ENCODE data around the gene DIP2B.
"Not testable (repeated sequence)": the region's sequence is repeated elsewhere in the genome, so short reads cannot be mapped to it uniquely, and the experiment has no call there.

The DIP2B gene

DNA sequence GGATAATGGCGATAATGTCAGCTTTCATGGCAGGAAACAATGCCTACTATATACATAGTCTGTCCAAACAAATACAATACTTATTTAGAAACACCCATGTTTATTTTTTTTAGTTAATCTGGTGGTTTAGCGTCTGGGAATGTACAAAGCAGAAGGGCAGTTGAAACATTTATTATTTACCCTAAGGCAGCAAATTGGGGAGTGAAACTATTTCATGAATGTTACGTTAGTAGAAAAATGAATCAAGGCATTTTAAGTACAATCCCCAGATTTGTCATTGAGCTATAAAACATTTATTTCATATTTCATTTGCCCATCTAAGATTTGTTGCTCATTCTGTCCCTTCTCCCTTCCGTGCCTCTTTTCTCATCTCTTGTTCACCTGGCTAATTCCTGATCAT, 172.0 kb downstream of the DIP2B start:
- DNase-seq (ENCODE audit: low read depth, low spot score): no peak

DNA sequence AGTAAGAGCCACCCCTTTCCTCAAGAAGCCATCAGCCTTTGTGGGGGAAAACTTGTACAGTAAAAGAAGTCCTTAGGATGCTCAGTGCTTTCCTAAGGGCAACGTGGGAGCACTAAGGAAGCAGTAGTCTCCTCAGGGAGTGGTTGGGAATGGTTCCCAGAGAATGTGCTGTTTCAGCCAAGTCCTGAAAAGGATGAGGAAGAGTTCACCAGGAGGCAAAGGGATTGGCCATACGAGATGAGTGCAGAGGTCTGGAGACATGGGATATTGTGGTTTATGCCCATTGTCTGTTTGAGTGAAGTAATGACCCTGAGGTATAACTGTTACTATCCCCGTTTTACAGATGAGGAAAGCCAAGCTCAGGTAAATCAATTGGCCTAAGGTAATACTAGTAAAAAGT, 173.1 kb downstream of the DIP2B start:
- DNase-seq (ENCODE audit: low read depth, low spot score): no peak

DNA sequence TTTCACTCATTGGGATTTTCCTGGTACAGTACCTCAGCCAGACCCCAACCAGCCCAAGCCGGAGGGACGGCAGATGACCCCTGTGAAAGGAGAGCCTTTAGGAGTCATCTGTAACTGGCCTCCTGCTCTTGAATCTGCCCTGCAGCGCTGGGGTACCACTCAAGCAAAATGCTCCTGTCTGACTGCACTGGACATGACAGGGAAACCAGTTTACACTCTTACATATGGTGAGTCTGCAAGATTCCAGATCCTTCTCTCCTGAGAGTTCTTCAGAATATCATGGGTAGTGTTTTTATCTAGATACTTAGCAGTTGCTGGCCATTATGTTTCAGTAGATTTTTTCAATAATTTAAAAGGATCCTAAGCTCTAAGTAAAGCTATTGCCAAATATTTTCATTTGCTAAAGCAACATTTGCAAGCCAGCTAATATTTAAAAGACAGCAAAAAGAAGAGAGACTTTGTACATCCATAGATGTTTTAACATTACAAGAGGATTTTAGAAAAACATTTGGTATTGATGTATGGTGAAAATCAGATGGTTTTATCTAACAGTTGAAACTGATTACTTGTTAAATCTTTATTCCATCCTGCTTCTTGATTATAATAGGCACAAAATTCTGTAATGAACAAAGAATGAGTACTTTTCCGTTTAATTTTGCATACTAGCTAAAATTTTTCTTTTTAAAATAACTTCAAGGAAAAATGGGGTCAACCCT, 174.0 kb downstream of the DIP2B start:
- DNase-seq (ENCODE audit: low read depth, low spot score): no peak

DNA sequence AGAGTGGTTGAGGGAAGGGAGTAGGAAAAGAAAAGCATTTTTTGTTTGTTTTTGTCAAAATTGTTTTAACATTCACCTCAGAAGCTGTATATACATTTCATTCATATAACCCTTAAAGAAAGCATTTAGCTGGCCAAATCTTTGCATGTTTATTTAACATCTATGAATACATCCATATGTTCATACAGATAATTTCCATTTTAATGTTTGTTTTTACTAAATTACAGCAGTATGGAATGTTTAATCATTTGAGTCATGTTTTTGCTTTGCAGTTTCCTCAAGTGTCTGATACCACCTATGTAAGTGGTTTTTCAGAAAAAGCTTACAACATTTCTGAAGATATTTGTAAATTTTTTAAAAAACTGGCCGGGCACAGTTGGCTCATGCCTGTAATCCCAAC, 174.8 kb downstream of the DIP2B start:
- DNase-seq (ENCODE audit: low read depth, low spot score): no peak

DNA sequence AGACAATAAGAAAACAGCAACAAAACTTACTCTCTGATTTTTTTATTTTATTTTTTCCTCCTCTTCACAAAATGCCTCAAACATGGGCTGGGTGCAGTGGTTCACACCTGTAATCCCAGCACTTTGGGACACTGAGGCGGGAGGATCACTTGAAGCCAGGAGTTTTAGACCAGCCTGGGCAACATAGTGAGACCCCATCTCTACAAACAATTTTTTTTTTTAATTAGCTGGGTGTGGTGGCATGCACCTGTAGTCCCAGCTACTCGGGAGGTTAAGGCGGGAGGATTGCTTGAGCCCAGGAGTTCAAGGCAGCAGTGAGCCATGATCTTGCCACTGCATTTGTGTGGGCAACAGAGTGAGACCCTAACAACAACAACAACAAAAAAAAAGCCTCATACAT, 176.3 kb downstream of the DIP2B start:
- DNase-seq (ENCODE audit: low read depth, low spot score): not testable (repeated sequence)

DNA sequence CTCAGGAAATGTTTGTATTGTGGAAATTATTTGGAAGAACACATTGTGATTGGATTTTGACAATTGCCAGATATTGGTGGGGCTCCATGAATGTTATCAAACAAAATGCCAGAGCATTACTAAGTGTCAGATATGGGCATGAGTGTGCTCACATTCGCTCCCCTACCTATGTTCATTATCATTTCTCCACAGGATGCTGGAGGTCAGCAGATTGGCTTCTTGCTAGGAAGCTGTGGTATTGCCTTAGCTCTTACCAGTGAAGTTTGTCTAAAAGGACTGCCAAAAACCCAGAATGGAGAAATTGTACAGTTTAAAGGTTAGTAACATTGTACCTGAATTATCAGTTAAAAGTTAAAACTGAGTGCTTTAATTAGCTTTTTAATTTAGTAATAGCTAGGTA, 180.9 kb downstream of the DIP2B start:
- no peak for DNase-seq (ENCODE audit: low read depth, low spot score)

DNA sequence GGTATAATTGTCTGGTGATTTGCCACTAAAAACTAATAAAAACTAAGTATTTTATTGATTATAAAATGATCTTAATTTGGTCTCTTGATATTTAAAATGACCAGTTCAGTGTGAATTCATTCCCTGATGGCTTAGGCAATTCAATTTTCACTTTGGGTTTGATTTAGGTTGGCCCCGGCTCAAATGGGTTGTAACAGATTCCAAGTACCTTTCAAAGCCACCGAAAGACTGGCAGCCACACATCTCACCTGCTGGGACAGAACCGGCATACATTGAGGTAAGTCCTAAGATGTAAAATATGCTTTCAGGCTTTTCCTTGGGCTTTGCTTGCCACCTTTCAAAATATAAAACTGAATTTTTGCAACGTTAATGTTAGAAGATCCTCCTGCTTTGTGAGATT, 181.6 kb downstream of the DIP2B start:
- DNase-seq (ENCODE audit: low read depth, low spot score): no peak

DNA sequence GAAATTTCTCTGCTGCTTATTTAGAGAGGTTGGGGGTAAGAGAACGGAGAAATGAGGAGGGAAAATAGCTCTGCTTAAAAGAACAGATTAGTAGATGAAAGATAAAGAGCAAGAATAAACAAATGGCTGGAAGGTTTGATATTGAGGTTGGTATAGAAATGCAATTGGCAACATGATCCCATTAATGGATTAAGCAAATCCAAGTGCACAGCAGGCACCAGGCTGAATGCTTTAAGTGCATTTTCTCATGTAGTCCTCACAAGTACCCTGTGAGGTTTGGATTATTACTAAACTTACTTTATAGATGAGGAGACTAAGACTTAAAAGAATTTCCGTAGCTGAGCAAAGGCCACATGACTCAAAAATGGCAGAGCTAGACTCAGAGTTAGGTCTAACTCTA, 182.2 kb downstream of the DIP2B start:
- DNase-seq (ENCODE audit: low read depth, low spot score): no peak

DNA sequence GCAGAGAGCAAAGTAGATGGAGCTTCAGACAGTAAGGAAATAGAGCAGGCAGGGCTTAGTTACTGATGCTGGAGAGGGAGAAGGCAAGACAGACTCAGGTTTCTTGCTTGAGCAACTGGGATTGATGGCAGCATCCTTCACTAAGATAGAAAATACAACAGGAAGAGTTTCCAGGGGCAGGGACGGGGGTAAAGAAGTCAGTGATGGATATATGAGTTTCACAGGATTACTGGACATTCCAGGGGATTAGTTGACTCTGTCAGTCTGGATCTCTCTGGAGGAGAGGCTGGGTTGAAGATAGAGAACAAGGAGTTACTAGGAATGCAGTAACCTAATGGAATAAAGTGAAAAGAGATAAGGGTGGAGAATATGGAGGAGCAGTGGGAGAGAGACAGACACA, 184.7 kb downstream of the DIP2B start:
- no peak for DNase-seq (ENCODE audit: low read depth, low spot score)

DNA sequence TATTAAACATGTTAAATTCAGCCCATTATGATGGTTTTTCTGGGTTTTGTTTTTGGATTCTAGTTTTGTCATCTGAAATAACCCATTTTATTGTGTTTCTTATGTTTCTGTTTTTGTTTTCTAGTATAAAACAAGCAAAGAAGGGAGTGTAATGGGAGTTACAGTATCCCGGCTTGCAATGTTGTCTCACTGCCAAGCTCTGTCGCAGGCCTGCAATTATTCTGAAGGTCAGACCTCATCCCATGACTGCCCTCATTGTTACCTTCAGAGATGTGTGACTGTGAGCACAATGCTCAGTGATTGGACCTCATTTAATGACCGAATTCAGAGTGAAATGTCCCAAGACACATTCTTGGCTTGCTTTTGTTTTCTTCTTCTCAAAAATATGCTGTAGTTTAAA, 186.1 kb downstream of the DIP2B start:
- DNase-seq (ENCODE audit: low read depth, low spot score): no peak

DNA sequence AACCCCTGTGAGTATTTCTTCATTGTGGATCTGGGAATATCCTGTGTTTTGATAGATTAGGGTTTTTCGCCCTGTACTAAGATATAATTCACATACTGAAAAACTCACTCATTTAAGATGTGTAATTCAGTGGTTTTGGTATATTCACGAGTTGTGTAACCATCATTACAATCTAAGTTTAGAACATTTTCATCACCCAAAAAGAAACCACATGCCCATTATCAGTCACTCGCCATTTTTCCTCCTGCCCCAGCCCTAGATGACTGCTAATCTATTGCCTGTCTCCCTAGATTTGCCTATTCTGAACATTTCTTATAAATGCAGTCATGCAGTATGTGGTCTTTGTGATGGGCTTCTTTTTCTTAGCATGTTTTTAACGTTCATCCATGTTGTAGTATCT, 191.2 kb downstream of the DIP2B start:
- no peak for DNase-seq (ENCODE audit: low read depth, low spot score)

DNA sequence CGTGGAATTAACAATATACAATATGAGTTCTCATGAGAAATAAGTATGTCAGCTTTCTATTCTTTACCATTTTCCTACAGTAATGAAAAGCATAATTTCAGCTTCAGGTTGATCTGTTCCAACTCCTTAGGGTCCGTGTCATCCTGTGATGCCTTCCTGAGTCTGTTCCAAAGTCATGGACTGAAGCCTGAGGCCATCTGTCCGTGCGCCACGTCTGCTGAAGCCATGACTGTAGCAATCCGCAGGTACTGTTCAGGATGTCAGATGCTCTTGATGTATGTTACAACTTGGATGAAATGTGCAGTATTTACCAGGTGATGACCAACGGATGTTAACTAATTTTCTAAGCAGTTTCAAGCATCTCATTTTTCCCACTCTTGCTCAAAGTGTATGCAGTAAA, 192.1 kb downstream of the DIP2B start:
- DNase-seq (ENCODE audit: low read depth, low spot score): no peak

DNA sequence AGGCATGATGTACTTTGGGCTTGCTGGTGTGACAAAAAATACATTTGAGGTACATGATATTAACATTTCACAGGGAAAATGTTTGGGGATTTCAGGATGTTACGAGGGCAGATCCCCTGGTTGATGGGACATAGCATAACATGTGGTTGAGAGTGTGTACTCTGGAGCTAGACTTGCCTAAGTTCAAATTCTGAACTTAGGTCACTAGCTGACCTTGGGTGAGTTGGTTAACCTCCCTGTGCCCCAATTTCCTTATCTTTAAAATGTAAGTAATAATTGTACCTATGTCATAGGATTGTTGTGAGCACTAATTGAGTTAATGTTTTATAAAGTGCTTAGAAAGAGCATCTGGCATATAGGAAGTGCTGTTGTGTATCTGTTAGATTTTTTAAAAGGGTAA, 194.4 kb downstream of the DIP2B start:
- DNase-seq (ENCODE audit: low read depth, low spot score): no peak

DNA sequence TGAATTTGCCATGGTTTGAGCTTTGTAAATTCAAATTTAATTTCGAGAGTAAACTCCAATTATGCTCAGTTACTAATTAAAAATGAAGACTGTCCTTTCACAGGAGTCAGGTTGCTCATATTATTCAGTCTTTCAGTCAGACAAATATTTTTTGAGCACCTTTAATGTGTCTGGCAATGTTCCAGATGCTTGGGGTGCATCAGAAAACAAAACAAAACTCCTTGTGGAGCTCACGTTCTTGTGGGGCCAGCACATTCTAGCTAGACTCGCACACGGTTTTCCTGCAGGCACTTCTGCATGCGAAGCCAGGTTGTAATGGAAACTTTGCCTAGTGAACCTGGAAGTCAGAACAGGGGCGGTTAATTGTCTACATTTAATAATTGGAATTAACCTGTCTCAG, 195.2 kb downstream of the DIP2B start:
- DNase-seq (ENCODE audit: low read depth, low spot score): no peak

DNA sequence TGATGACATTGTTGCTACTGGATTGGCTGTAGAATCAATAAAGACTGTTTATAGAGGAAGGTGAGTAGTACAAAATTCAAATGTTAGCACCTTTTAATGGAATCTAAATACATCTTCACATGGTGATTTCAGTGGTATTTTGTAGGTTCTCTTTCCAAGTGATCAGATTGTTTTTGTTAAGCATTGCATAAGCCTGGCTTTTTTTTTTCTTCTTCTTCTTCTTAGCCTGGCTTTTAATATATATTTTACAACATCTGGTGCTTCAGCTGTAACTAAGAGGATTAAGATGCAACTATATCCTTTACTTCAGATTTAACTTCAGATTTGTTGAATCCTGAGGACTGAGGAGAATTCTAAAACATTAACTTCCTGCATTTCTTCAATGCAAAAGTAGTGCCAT, 201.8 kb downstream of the DIP2B start:
- DNase-seq (ENCODE audit: low read depth, low spot score): no peak

DNA sequence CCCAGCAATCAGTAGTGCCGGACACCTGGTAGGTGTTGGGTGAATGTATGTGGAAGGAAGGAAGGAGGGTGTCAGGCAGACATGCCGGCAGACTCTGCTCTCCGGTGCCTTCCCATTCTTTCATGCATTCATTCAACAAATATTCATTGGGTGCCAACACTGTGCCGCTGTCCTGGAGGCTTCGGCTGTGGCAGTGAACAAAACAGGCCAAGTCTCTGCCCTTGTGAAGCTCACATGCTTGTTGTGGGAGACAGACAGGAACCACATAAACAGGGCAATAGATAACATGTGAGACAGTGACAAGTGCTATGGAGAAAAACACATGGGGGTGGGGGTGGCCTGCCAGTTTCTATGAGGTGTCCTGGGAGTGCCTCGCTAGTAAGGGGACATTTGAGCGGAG, 202.6 kb downstream of the DIP2B start:
- no peak for DNase-seq (ENCODE audit: low read depth, low spot score)

DNA sequence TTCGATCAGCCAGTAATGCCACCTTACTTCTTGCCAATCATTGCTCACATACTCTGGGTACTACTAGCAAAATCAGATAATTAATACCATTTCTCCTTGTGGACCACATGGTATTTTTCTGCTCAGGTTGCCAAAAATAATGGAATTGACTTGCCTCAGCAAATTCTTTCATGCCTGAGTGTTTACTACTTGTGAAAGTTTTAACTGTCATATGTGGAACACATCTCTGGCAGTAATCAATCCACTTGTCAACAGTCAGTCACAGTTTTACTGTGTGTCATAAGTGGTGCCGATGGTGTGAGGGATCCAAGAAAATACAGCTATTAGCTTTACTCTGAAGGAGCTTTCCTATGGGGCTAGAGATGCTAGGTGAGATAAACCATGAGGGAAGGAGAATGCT, 203.8 kb downstream of the DIP2B start:
- no peak for DNase-seq (ENCODE audit: low read depth, low spot score)

DNA sequence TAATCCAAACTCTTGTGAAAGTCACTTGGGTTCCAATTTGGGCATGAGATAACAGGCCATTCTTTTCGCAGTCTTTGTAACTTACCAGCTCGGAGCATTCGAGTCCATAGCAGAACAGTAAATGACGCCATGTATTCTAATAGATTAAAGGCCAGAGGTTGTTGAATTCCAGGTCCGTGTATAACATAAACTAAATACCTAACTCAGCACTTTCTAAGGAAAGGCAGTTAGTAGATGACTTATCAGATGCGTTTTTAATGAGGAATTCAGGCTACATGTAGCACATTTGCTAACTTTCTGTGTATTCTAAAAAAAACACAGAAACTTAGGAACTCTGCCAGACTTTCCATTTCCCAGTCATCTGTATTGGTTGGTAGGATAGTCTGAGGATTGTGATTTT, 206.3 kb downstream of the DIP2B start:
- no peak for DNase-seq (ENCODE audit: low read depth, low spot score)

DNA sequence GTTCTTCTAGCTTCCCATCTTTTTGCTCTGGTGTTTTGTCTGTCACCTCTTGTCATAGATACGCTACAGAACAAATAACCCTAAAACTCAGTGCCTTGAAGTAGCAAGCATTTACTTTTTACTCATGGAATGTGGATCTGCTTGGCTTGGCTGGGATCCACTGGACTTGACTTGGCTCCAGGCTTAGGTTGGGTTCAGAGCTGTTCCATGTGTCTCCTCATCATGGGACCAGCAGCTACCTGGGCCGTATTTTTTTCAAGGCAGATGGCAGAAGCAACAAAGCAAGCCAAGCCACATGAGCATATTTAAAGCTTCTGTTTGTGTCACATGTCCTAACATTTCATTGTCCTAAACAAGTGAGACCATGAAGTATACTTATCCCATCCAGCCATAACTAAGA, 210.4 kb downstream of the DIP2B start:
- no peak for DNase-seq (ENCODE audit: low read depth, low spot score)

DNA sequence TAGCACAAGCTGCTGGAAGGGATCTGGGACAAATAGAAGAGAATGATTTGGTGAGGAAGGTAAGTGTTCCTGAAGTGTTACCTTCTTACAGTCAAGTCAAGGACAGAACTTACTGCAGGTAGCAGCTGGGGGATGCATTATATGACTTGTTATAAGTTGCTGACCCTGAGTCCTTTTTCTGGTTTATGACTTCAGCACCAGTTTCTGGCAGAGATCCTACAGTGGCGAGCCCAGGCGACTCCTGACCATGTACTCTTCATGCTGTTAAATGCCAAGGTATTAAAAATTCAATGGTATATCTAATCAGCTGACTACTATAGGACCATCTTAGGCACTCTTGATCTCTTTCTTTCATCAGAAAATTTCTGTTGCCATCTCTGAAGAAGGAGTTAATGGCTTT, 214.0 kb downstream of the DIP2B start:
- DNase-seq (ENCODE audit: low read depth, low spot score): no peak

DNA sequence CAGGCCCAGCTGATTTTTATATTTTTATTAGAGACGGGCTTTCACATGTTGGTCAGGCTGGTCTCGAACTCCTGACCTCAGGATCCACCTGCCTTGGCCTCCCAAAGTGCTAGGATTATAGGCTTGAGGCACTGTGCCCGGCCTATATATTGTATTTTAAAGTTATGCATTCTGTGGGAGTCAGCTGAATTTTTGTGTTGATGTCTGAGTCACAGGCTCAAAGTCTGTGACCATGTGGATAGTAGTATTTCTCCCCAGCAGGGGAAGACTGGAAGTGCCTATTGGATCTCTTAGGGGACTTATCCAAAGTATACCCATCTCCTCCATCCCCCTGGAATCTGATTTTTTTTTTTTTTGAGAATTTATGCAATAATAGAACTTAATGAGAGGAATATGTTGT, 215.3 kb downstream of the DIP2B start:
- no peak for DNase-seq (ENCODE audit: low read depth, low spot score)

DNA sequence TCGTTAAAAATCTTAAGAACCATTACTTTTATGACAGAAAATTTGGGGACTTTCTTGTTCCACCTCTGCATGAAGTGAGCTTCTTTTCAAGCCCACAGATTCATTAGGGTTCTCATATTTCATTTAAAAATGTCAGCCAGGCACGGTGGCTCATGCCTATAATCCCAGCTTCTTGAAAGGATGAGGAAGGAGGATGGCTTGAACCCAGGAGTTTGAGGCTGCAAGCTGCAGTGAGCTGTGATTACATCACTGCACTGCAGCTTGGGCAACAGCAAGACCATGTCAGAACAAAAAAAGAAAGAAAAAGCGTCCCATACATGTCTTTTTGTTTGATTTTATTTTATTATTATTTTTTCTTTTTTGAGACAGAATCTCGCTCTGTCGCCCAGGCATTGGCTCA, 215.7 kb downstream of the DIP2B start:
- no peak for DNase-seq (ENCODE audit: low read depth, low spot score)

DNA sequence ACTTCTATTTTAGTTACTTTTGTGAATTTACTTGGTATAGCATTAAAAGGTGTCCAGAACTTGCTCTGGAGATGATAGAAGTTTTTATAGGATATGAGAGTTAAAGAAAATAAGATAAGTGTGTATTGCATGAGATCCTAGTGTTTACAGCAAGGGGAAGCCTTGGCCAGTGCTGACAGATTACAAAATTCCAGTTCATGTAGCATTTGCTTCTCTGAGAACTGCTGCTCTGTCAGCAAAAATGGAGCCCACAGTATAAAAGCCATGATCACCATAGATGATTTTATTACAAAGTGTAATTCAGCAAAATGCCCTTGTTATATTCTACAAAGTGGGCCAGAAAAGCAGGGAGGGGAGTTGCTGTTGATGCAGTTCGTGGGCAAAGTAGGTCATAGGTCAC, 219.1 kb downstream of the DIP2B start:
- DNase-seq (ENCODE audit: low read depth, low spot score): no peak

All from activated CD4-positive, CD25-positive, alpha-beta regulatory T cell treated with anti-CD3 and anti-CD28 coated beads, Interleukin-2, amount 50 U/mL, for 16 hours (primary cell).